SK-N-SH treated with all-trans-retinoic acid at 6 μM for 48 hours (cell line): Measurements from ENCODE around the gene SPRR2G.
"Not testable (repeated sequence)": the region's sequence is repeated elsewhere in the genome, so short reads cannot be mapped to it uniquely, and the experiment has no call there.

ENCODE experiments used
- ATAC-seq: fragments of 200-7000 bp; cut with Tn5 transposase; 3 replicates; pipeline ENCODE4 v1.9.1; 2020; ENCODE audit warnings: mild to moderate bottlenecking, moderate library complexity
- ARNTL ChIP-seq: fragments of 450-650 bp; formaldehyde crosslinking; IDR thresholded peaks from 2 replicates; pipeline ENCODE4 v1.5.0; 2020; ENCODE audit warnings: low read depth, mild to moderate bottlenecking, moderate library complexity, borderline replicate concordance
- BACH2 ChIP-seq: fragments of 250-450 bp; sonication (Bioruptor Pico); IDR thresholded peaks from 2 replicates; pipeline ENCODE4 v1.9.0; 2021; ENCODE audit warnings: mild to moderate bottlenecking, borderline replicate concordance
- ESRRG ChIP-seq: fragments of 250-450 bp; sonication (Bioruptor Pico); IDR thresholded peaks from 2 replicates; pipeline ENCODE4 v1.6.1; 2021; ENCODE audit warnings: mild to moderate bottlenecking
- GLIS3 ChIP-seq: fragments of 250-450 bp; sonication (Bioruptor Pico); IDR thresholded peaks from 2 replicates; pipeline ENCODE4 v1.5.0; 2020; ENCODE audit warnings: mild to moderate bottlenecking, moderate library complexity
- ISL1 ChIP-seq: fragments of 250-450 bp; sonication (Bioruptor Pico); IDR thresholded peaks from 2 replicates; pipeline ENCODE4 v2.1.2; 2022; ENCODE audit warnings: mild to moderate bottlenecking, moderate library complexity
- PPARA ChIP-seq: fragments of 250-450 bp; sonication (Bioruptor Pico); IDR thresholded peaks from 2 replicates; pipeline ENCODE4 v1.5.0; 2020; ENCODE audit warnings: mild to moderate bottlenecking, borderline replicate concordance
- RARB ChIP-seq: fragments of 250-450 bp; sonication (Bioruptor Pico); IDR thresholded peaks from 2 replicates; pipeline ENCODE4 v1.8.0; 2021; ENCODE audit warnings: mild to moderate bottlenecking, moderate library complexity
- TCF4 ChIP-seq: fragments of 250-450 bp; sonication (Bioruptor Pico); IDR thresholded peaks from 2 replicates; pipeline ENCODE4 v1.8.0; 2021; ENCODE audit warnings: mild to moderate bottlenecking, moderate library complexity, borderline replicate concordance
- TOX ChIP-seq: fragments of 250-450 bp; sonication (Bioruptor Pico); IDR thresholded peaks from 2 replicates; pipeline ENCODE4 v1.8.0; 2021; ENCODE audit warnings: mild to moderate bottlenecking, moderate library complexity, borderline replicate concordance
- ZFP3 ChIP-seq: fragments of 250-450 bp; sonication (Bioruptor Pico); IDR thresholded peaks from 2 replicates; pipeline ENCODE4 v1.5.0; 2020; ENCODE audit warnings: mild to moderate bottlenecking, moderate library complexity
- ZFP30 ChIP-seq: fragments of 450-650 bp; formaldehyde crosslinking; IDR thresholded peaks from 2 replicates; pipeline ENCODE4 v1.5.0; 2022; ENCODE audit warnings: mild to moderate bottlenecking, moderate library complexity
- ZNF565 ChIP-seq: fragments of 450-650 bp; formaldehyde crosslinking; conservative IDR thresholded peaks from 2 replicates; pipeline ENCODE4 v1.5.0; 2020; ENCODE audit warnings: low read depth, mild to moderate bottlenecking, moderate library complexity
- ZNF70 ChIP-seq: fragments of 450-650 bp; formaldehyde crosslinking; IDR thresholded peaks from 2 replicates; pipeline ENCODE4 v1.5.0; 2020; ENCODE audit warnings: mild to moderate bottlenecking, moderate library complexity
- ZNF8 ChIP-seq: fragments of 450-650 bp; formaldehyde crosslinking; IDR thresholded peaks from 2 replicates; pipeline ENCODE4 v1.5.0; 2020; ENCODE audit warnings: mild to moderate bottlenecking, moderate library complexity
- TF ChIP-seq, protein P1 (sequence below): fragments of 250-450 bp; sonication (Bioruptor Pico); IDR thresholded peaks from 2 replicates; pipeline ENCODE4 v1.5.1; 2021; ENCODE audit warnings: mild to moderate bottlenecking, moderate library complexity
- TF ChIP-seq, protein P2 (sequence below): fragments of 250-450 bp; sonication (Bioruptor Pico); IDR thresholded peaks from 2 replicates; pipeline ENCODE4 v1.8.0; 2021; ENCODE audit warnings: low read depth, mild to moderate bottlenecking, moderate library complexity, borderline replicate concordance
- TF ChIP-seq, protein P3 (sequence below): fragments of 250-450 bp; sonication (Bioruptor Pico); IDR thresholded peaks from 2 replicates; pipeline ENCODE4 v1.5.0; 2020; ENCODE audit warnings: mild to moderate bottlenecking, moderate library complexity
- TF ChIP-seq, protein P4 (sequence below): fragments of 250-450 bp; sonication (Bioruptor Pico); IDR thresholded peaks from 2 replicates; pipeline ENCODE4 v1.5.1; 2020; ENCODE audit warnings: low read depth, mild to moderate bottlenecking, moderate library complexity

SPRR2G gene

DNA sequence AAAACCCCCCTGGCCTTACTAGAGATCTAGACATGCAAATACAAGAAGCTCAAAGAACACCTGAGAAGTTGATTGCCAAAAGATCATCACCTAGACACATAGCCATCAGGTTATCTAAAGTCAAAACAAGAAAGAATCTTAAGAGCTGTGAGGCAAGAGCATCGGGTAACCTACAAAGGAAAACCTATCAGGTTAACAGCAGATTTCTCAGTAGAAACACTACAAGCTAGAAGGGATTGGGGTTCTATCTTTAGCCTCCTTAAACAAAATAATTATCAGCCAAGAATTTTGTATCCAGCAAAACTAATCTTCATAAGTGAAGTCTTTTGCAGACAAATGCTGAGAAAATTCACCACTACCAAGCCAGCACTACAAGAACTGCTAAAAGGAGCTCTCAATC is 25.2 kb downstream of the SPRR2G start:
- no peak for ATAC-seq
- TF ChIP-seq ZNF70 (CRISPR knock-in tag) (no peak), ZNF565 (CRISPR knock-in tag) (no peak), ZFP3 (CRISPR knock-in tag) (no peak)

DNA sequence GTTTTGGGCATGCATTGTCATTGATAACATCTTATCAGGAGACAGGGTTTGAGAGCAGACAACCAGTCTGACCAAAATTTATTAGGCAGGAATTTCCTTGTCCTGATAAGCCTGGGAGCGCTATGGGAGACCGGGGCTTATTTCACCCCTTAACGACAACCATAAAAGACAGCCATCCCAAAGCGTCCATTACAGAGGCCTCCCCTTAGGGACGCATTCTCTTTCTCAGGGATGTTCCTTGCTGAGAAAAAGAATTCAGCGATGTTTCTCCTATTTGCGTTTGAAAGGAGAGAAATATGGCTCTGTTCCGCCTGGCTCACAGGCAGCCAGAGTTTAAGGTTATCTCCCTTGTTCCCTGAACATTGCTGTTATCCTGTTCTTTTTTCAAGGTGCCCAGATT is 26.9 kb downstream of the SPRR2G start:
- not testable (repeated sequence) for ATAC-seq

DNA sequence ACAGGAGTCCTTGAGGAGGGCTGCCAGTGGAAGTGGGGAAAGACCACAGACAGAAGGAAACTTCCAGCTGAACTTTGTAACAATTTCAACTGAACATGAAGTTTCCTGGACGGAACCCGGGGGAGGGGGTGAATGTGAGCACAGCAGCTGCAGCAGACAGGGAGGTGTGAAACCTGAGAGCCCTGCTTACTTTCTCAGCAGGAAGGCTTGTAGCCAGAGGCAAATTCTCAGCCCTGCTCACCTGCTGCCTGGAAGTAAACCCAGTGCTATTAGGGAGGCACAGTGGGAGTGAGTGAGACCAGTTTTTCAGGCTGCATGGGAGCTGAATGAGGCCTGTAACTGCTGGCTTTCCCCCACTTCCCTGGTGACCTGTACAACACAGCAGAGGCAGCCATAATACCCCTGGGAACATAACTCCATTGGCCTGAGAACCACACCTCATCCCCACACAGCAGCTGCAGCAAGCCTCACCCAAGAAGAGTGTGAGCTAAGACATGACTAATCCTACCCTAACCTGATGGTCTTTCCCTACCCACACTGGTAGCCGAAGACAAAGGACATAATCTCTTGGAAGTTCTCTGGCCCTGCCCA is 27.8 kb downstream of the SPRR2G start:
- ATAC-seq = no peak
- TF ChIP-seq, protein P1, sequence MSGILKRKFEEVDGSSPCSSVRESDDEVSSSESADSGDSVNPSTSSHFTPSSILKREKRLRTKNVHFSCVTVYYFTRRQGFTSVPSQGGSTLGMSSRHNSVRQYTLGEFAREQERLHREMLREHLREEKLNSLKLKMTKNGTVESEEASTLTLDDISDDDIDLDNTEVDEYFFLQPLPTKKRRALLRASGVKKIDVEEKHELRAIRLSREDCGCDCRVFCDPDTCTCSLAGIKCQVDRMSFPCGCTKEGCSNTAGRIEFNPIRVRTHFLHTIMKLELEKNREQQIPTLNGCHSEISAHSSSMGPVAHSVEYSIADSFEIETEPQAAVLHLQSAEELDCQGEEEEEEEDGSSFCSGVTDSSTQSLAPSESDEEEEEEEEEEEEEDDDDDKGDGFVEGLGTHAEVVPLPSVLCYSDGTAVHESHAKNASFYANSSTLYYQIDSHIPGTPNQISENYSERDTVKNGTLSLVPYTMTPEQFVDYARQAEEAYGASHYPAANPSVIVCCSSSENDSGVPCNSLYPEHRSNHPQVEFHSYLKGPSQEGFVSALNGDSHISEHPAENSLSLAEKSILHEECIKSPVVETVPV (CRISPR knock-in tag) = no peak
- TF ChIP-seq ZNF70 (CRISPR knock-in tag) = no peak
- TF ChIP-seq, protein P2, sequence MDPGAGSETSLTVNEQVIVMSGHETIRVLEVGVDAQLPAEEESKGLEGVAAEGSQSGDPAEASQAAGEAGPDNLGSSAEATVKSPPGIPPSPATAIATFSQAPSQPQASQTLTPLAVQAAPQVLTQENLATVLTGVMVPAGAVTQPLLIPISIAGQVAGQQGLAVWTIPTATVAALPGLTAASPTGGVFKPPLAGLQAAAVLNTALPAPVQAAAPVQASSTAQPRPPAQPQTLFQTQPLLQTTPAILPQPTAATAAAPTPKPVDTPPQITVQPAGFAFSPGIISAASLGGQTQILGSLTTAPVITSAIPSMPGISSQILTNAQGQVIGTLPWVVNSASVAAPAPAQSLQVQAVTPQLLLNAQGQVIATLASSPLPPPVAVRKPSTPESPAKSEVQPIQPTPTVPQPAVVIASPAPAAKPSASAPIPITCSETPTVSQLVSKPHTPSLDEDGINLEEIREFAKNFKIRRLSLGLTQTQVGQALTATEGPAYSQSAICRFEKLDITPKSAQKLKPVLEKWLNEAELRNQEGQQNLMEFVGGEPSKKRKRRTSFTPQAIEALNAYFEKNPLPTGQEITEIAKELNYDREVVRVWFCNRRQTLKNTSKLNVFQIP (CRISPR knock-in tag) = no peak
- TF ChIP-seq, protein P3, sequence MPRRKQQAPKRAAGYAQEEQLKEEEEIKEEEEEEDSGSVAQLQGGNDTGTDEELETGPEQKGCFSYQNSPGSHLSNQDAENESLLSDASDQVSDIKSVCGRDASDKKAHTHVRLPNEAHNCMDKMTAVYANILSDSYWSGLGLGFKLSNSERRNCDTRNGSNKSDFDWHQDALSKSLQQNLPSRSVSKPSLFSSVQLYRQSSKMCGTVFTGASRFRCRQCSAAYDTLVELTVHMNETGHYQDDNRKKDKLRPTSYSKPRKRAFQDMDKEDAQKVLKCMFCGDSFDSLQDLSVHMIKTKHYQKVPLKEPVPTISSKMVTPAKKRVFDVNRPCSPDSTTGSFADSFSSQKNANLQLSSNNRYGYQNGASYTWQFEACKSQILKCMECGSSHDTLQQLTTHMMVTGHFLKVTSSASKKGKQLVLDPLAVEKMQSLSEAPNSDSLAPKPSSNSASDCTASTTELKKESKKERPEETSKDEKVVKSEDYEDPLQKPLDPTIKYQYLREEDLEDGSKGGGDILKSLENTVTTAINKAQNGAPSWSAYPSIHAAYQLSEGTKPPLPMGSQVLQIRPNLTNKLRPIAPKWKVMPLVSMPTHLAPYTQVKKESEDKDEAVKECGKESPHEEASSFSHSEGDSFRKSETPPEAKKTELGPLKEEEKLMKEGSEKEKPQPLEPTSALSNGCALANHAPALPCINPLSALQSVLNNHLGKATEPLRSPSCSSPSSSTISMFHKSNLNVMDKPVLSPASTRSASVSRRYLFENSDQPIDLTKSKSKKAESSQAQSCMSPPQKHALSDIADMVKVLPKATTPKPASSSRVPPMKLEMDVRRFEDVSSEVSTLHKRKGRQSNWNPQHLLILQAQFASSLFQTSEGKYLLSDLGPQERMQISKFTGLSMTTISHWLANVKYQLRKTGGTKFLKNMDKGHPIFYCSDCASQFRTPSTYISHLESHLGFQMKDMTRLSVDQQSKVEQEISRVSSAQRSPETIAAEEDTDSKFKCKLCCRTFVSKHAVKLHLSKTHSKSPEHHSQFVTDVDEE (CRISPR knock-in tag) = no peak
- no peak for TF ChIP-seq ZNF565 (CRISPR knock-in tag)
- no peak for TF ChIP-seq ZFP3 (CRISPR knock-in tag)

DNA sequence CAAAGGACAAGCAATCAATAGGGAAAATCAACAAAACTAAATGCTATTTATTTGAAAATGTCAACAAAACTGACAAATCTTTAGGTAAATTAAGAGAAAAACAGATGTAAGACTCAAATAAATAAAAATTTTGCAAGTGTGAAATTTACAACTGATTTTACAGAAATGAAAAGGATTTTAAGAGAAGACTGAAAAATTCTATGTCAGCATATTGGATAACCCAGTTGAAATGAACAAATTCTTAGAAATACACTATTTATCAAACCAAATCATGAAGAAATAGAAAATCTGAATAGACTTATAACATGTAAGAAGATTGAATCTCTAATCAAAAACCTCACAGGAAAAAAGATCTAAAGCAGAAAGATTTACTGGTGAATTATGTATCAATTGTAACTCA is 29.7 kb downstream of the SPRR2G start:
- ATAC-seq = no peak
- TF ChIP-seq ISL1 (CRISPR knock-in tag) (no peak), RARB (CRISPR knock-in tag) (no peak), ZFP3 (CRISPR knock-in tag) (no peak), ZFP30 (CRISPR knock-in tag) (no peak), GLIS3 (CRISPR knock-in tag) (no peak), TCF4 (no peak), ESRRG (CRISPR knock-in tag) (no peak), BACH2 (CRISPR knock-in tag) (no peak), ZNF8 (CRISPR knock-in tag) (no peak), TOX (CRISPR knock-in tag) (no peak), ARNTL (CRISPR knock-in tag) (no peak), ZNF565 (CRISPR knock-in tag) (no peak), PPARA (CRISPR knock-in tag) (no peak)
- TF ChIP-seq, protein P4, sequence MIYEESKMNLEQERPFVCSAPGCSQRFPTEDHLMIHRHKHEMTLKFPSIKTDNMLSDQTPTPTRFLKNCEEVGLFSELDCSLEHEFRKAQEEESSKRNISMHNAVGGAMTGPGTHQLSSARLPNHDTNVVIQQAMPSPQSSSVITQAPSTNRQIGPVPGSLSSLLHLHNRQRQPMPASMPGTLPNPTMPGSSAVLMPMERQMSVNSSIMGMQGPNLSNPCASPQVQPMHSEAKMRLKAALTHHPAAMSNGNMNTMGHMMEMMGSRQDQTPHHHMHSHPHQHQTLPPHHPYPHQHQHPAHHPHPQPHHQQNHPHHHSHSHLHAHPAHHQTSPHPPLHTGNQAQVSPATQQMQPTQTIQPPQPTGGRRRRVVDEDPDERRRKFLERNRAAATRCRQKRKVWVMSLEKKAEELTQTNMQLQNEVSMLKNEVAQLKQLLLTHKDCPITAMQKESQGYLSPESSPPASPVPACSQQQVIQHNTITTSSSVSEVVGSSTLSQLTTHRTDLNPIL (CRISPR knock-in tag) = no peak
- TF ChIP-seq, protein P3 (CRISPR knock-in tag) = no peak
